HFF-Myc (cell line): ENCODE data around the gene LMX1B.

Experiments used
- DNase-seq: peaks from one replicate; pipeline ENCODE4 v3.0.0-alpha.2; 2011; ENCODE audit warnings: low read depth; ENCODE audit errors: extremely low read depth
- H3K4me3 ChIP-seq: replicated peaks from 2 replicates; pipeline ENCODE4 v1.5.1; 2011; ENCODE audit warnings: low read depth, mild to moderate bottlenecking, control low read depth, low read length
- TF ChIP-seq, protein P1 (sequence below): IDR thresholded peaks from 2 replicates; pipeline ENCODE4 v1.5.1; 2012; ENCODE audit warnings: mild to moderate bottlenecking, low read depth, low read length, control low read depth; ENCODE audit errors: missing control alignments

Gene LMX1B

DNA sequence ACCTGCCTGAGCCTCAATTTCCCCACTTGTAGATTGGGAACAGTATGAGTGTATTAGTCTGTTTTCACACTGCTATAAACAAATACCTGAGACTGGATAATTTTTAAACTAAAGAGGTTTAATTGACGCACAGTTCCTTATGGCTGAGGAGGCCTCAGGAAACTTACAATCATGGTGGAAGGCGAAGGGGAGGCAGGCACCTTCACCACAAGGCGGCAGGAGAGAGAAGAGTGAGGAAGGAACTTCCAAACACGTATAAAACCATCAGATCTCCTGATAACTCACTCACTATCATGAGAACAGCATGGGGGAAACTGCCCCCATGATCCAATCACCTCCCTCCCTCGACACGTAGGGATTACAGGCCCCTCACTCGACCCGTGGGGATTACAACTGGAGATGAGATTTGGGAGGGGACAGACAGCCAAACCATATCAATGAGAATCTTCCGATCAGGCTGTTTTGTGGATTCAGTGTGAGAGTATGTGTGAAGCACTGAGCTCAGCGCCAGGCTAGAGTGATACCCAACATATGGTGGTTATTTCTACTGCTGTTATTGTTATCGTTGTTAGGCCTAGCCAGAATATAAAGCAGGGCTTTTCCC is 14.6 kb upstream of the LMX1B start:
- TF ChIP-seq, protein P1, sequence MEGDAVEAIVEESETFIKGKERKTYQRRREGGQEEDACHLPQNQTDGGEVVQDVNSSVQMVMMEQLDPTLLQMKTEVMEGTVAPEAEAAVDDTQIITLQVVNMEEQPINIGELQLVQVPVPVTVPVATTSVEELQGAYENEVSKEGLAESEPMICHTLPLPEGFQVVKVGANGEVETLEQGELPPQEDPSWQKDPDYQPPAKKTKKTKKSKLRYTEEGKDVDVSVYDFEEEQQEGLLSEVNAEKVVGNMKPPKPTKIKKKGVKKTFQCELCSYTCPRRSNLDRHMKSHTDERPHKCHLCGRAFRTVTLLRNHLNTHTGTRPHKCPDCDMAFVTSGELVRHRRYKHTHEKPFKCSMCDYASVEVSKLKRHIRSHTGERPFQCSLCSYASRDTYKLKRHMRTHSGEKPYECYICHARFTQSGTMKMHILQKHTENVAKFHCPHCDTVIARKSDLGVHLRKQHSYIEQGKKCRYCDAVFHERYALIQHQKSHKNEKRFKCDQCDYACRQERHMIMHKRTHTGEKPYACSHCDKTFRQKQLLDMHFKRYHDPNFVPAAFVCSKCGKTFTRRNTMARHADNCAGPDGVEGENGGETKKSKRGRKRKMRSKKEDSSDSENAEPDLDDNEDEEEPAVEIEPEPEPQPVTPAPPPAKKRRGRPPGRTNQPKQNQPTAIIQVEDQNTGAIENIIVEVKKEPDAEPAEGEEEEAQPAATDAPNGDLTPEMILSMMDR, result peak; percentile 42
- no peak overlapping the region for H3K4me3 ChIP-seq
- DNase-seq, result no peak

DNA sequence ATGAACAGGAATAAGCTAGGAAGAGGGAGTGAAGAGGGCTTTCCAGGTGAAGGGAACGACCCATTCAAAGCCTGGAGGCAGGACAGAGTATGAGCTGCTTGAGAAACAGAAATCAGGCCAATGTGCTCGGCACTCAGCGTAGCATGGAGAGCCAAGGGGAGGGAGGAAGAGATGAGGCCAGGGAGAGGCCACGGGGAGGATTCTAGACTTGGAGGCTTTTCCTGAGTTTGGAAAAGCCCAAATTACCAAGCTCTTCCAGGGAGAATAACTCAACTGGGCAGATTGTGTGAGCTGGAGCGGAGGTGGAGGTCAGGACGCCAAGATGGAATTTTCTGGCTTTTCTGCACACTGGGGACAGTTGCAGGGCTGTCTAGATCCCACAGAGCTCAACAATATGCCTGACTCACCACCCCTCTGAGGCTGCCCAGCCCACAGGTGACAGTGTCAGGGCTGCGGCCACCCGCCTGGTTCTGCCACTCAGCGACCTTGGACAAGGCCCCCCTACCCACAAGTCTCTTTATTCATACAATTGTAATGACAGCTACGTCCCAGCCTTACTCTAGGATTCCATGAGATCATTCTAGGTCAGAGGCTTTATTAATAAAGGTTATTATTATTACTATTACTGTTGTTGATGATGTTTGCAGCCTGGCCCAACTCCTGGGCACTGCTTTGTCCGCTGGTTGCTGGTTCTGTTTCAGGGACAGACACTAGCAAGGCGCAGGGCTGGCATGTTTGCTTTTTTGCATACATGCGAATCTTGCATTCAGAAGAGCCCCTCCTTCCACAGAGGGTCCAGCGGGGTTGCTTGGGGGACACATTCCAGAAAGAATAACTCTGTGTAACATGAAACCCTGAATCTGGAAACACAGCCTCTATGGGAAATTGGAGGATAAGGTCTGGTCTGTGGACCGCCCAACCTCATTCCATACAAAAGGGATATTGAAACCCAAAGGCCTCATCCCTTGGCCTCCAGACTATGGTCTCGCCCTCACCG is 9.4 kb upstream of the LMX1B start:
- TF ChIP-seq, protein P1, result no peak
- no peak for DNase-seq
- H3K4me3 ChIP-seq, result no peak overlapping the region

DNA sequence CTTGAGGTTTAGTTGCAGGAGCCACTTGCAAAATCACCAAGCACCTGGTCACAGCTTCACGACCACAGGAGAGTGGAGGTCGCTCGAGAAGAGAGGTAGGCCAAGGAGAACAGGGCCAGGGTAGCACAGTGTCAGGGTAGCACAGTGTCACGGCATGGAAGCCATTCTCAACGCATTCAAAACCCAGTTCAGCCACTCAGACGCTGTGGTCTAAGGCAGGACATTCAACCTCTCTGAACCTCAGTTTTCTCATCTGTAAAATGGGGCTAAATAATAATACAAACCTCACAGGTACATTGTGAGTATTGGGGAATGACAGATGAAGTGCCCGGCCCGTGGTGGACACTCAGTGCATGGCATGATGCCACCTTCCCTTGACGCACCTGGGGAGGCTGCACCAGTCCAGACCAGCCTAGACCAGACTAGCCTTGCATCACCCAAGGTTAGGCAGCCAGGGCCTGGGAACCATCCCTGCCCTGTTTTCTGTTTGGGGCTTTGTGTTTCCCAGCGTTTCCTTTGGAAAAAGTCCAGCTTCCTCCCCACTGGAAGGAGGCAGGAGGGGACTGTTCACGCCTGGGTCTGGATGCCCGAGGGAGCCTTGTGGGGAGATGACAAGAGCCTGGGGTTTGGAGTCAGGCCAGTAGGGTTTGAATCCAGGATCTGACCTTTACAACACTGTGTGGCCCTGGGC is 7.8 kb upstream of the LMX1B start:
- TF ChIP-seq, protein P1, result no peak
- DNase-seq, result no peak
- H3K4me3 ChIP-seq, result no peak overlapping the region

DNA sequence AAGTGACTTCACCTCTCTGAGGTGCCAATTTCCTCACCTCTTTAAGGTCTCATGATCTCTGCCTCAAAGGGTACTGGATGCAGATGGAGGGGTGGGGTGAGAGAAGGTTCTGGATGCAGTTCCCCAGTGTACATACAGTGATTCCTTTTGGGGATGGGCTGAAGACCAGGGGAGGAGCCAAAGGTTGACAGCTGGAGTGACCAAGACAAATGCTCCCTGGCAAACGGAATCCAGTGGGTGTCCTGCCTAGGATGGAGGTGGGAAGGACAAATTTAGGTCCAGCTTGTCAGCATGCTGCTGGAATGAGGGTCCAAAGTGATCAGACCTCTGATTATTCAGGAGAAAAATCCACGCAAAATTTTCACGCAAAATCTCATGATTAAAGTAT is 7.3 kb upstream of the LMX1B start:
- TF ChIP-seq, protein P1, result no peak
- DNase-seq, result no peak
- no peak overlapping the region for H3K4me3 ChIP-seq

DNA sequence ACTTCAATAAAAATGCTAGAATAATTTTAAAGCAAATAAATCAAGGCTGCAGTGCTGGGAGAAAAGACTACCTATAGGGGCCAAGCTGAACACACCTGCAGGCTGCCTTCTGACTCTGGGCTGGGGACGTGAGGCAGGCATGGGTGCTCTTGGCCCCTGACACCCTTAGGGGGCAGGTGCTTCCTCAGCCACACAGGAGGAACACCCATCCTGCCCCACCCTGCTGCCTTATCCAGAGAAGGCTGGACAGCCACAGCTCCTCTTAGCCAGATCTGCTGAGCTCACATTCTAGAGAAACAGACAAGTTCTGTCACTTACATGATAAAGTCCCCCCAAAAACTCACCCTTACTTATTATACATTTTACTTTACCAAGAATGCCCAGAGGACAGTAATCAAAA is 6.6 kb upstream of the LMX1B start:
- H3K4me3 ChIP-seq, result no peak overlapping the region
- DNase-seq, result no peak
- TF ChIP-seq, protein P1, result no peak

DNA sequence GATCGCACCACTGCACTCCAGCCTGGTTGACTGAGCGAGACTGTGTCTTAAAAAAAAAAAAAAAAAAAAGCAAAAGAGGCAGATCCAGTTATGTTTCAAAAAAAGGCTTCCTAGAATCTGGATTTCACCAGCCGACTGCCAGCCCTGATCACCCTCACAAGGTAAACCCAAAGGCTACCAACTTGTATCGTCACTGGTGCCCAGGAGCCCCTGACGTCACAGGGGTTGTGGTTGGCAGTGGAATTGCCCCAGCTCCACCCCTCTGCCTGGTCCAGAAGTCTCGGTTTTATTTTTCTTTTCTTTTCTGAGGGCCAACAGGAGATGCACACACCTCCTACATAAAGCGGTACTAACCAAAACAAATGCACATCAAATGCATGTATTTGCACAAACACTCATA is 6.0 kb upstream of the LMX1B start:
- DNase-seq, result no peak
- TF ChIP-seq, protein P1, result no peak

More for the DNA sequence above, 6.0 kb upstream of the LMX1B start:
- no peak overlapping the region for H3K4me3 ChIP-seq
